Natural killer cell (primary cell): Measurements from ENCODE around the gene SERGEF. TPM values are rescaled to one million over a fixed set of nuclear protein-coding genes. Genes with fewer than 3 reads are reported as not detected.

Source experiments
- ATAC-seq, 3 donors: fragments of 150-1000 bp in 2 of 3; fragments of 200-7000 bp in 1 of 3; cut with Tn5 transposase; 1 replicate in 1 of 3; 2 replicates in 2 of 3; pipeline ENCODE4 v1.10.0; 2021; ENCODE audit warnings: mild to moderate bottlenecking in 2 of 3, moderate library complexity in 2 of 3
- DNase-seq, 2 donors: peaks; one replicate each; pipeline versions ENCODE4 v3.0.0 to v3.0.0-alpha.2; 2013 to 2021; ENCODE audit warnings: mixed read lengths in 1 of 2
- H3K27ac ChIP-seq: one replicate; pipeline ENCODE4 v1.5.1; 2013; ENCODE audit warnings: mild to moderate bottlenecking, low read length
- H3K27me3 ChIP-seq: one replicate; pipeline ENCODE4 v1.6.1; 2013; ENCODE audit warnings: low read length; ENCODE audit not compliant: control insufficient read depth, insufficient read depth
- H3K36me3 ChIP-seq: one replicate; pipeline ENCODE4 v1.6.1; 2013; ENCODE audit warnings: low read length; ENCODE audit not compliant: control insufficient read depth, insufficient read depth
- H3K4me1 ChIP-seq: one replicate; pipeline ENCODE4 v1.6.1; 2013; ENCODE audit warnings: low read length; ENCODE audit not compliant: control insufficient read depth, insufficient read depth
- H3K4me3 ChIP-seq: one replicate; pipeline ENCODE4 v1.5.1; 2013; ENCODE audit warnings: low read length
- H3K9me3 ChIP-seq: one replicate; pipeline ENCODE4 v1.6.1; 2013; ENCODE audit warnings: low read length; ENCODE audit not compliant: control insufficient read depth, insufficient read depth
- H3K27ac Mint-ChIP-seq, 2 donors: one replicate each; pipeline ENCODE4 v1.8.0; 2022; ENCODE audit warnings: mild to moderate bottlenecking in 2 of 2, mixed read lengths in 2 of 2, moderate library complexity in 1 of 2
- H3K27me3 Mint-ChIP-seq, 2 donors: one replicate each; pipeline ENCODE4 v1.8.0; 2022; ENCODE audit warnings: low read depth in 2 of 2, mixed read lengths in 2 of 2
- H3K36me3 Mint-ChIP-seq: one replicate; pipeline ENCODE4 v1.8.0; 2022; ENCODE audit warnings: mixed read lengths
- H3K4me1 Mint-ChIP-seq, 2 donors: one replicate each; pipeline ENCODE4 v1.8.0; 2022; ENCODE audit warnings: mixed read lengths in 2 of 2
- H3K4me3 Mint-ChIP-seq: one replicate; pipeline ENCODE4 v1.8.0; 2022; ENCODE audit warnings: mild to moderate bottlenecking, moderate library complexity, mixed read lengths
- H3K9me3 Mint-ChIP-seq, 2 donors: one replicate each; pipeline ENCODE4 v1.8.0; 2022; ENCODE audit warnings: mixed read lengths in 2 of 2
- CTCF ChIP-seq: fragments of 200-600 bp; IDR thresholded peaks from one replicate; pipeline ENCODE4 v1.8.0; 2022; ENCODE audit warnings: antibody characterized with exemption
- WGBS: methylation state at CpG from one replicate; pipeline ENCODE4 v1.1.7; 2013; ENCODE audit warnings: missing lambda C conversion rate; ENCODE audit not compliant: insufficient coverage; 5-methylcytosine and 5-hydroxymethylcytosine counted together
- intact Hi-C: fragments of 100-400 bp; cut with micrococcal nuclease; formaldehyde crosslinking; loops from one replicate; pipeline ENCODE4 v1.14.2; 2022
- total RNA-seq, 4 donors: library from RNA; stranded (reverse); fragments of 120-200 nt in 1 of 4; gene quantifications; one replicate each; pipeline versions ENCODE4 v1.2.3 to v1.2.4, GENCODE V29; 2013 to 2022

SERGEF gene
- total RNA-seq, 3 donors from 2014 or later (not counting 1 experiment from before 2014, with no cell fraction given) = 67.5 to 78.6 (median 69.4) TPM

DNA sequence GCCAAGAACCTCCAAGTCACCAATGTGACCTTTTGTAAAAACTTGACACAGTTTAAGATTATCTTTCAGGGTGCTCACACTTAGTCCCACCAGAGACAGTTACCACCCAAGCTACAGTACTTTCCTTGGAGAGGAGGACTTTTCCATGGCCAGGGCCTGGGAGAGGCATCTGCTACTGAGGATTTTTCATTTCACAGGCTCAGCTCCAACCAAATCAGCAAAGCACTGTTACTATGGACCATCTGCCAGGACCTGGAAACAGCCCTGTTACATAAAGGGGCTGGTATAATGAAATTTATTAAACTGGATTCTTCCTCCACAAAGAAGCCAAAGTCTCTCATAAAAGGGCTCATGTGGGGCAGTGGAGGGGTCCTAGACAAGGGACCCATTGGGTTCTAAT, 38.6 kb downstream of the SERGEF start:
- Mint-ChIP-seq H3K4me3 (no peak overlapping the region), H3K27ac (no peak overlapping the region), H3K27me3 (no peaks in the 10 kb centered on the region), H3K36me3 (peaks cover 17% of the 10 kb centered on the region), H3K4me1 (no peaks in the 10 kb centered on the region), H3K9me3 (no peaks in the 10 kb centered on the region)
- TF ChIP-seq CTCF = no peak
- intact Hi-C loops = no loop called here
- Histone ChIP-seq H3K4me3 (no peak overlapping the region), H3K27me3 (no peaks in the 10 kb centered on the region), H3K27ac (no peak overlapping the region), H3K4me1 (no peaks in the 10 kb centered on the region), H3K9me3 (no peaks in the 10 kb centered on the region), H3K36me3 (peaks cover 14% of the 10 kb centered on the region)
- DNase-seq = no peak
- no peak for ATAC-seq

GRCh38 chr11:17972987-17973386, 39.9 kb downstream of the SERGEF start:
- ATAC-seq = no peak
- Mint-ChIP-seq H3K4me1 (peaks cover 0 to 2% of the 10 kb centered on the region in 2 donors), H3K27ac (no peak overlapping the region), H3K36me3 (peaks cover 17% of the 10 kb centered on the region), H3K27me3 (no peaks in the 10 kb centered on the region), H3K4me3 (no peak overlapping the region), H3K9me3 (no peaks in the 10 kb centered on the region)
- Histone ChIP-seq H3K27me3 (no peaks in the 10 kb centered on the region), H3K36me3 (peaks cover 10% of the 10 kb centered on the region), H3K27ac (no peak overlapping the region), H3K9me3 (no peaks in the 10 kb centered on the region), H3K4me1 (no peaks in the 10 kb centered on the region), H3K4me3 (no peak overlapping the region)
- no peak for DNase-seq
- no peak for TF ChIP-seq CTCF
- intact Hi-C loops = no loop called here
- WGBS = 97% methylated on average over 5 of the region's 5 CpGs

- Histone ChIP-seq H3K4me3 (no peak overlapping the region), H3K36me3 (peaks cover 3% of the 10 kb centered on the region), H3K9me3 (no peaks in the 10 kb centered on the region), H3K27ac (no peak overlapping the region), H3K4me1 (no peaks in the 10 kb centered on the region), H3K27me3 (no peaks in the 10 kb centered on the region)
- H3K27ac Mint-ChIP-seq = no peak overlapping the region
- no peak for ATAC-seq
- no peak for DNase-seq
- H3K27me3 Mint-ChIP-seq = no peaks in the 10 kb centered on the region
- no peak for TF ChIP-seq CTCF
- WGBS = 83% methylated on average over 1 of the region's 1 CpG
- H3K36me3 Mint-ChIP-seq = peaks cover 17% of the 10 kb centered on the region
- H3K4me1 Mint-ChIP-seq = peaks cover 6 to 22% of the 10 kb centered on the region in 2 donors
- no peaks in the 10 kb centered on the region for H3K9me3 Mint-ChIP-seq
- H3K4me3 Mint-ChIP-seq = no peak overlapping the region
- intact Hi-C loops = no loop called here
Measured at GRCh38 chr11:17968206-17968605, 44.6 kb downstream of the SERGEF start.

GRCh38 chr11:17967661-17968060, 45.2 kb downstream of the SERGEF start:
- ATAC-seq = no peak
- Histone ChIP-seq H3K36me3 (peaks cover 3% of the 10 kb centered on the region), H3K9me3 (no peaks in the 10 kb centered on the region), H3K4me3 (no peak overlapping the region), H3K27ac (no peak overlapping the region), H3K4me1 (no peaks in the 10 kb centered on the region), H3K27me3 (no peaks in the 10 kb centered on the region)
- DNase-seq = no peak
- no peaks in the 10 kb centered on the region for H3K9me3 Mint-ChIP-seq
- intact Hi-C loops = no loop called here
- peaks cover 17% of the 10 kb centered on the region for H3K36me3 Mint-ChIP-seq
- no peak for TF ChIP-seq CTCF
- H3K4me3 Mint-ChIP-seq = no peak overlapping the region
- no peaks in the 10 kb centered on the region for H3K27me3 Mint-ChIP-seq
- H3K27ac Mint-ChIP-seq = no peak overlapping the region
- peaks cover 6 to 22% of the 10 kb centered on the region in 2 donors for H3K4me1 Mint-ChIP-seq
